T-helper 2 cell treated with Interferon-gamma antibody and Interleukin-4, amounts not matched to agents 5 μg/mL and 100 μg/mL, for 36 hours (primary cell): ENCODE results near the gene EZH2.

Experiments
- DNase-seq: peaks from one replicate; pipeline ENCODE4 v3.0.0; 2021; ENCODE audit warnings: low spot score
- H3K27ac Mint-ChIP-seq: one replicate; pipeline ENCODE4 v1.8.0; 2021; ENCODE audit warnings: mild to moderate bottlenecking, mixed read lengths
- H3K27me3 Mint-ChIP-seq: one replicate; pipeline ENCODE4 v1.8.0; 2021; ENCODE audit warnings: low read depth, mixed read lengths
- H3K36me3 Mint-ChIP-seq: one replicate; pipeline ENCODE4 v1.8.0; 2021; ENCODE audit warnings: low read depth, mixed read lengths
- H3K4me1 Mint-ChIP-seq: one replicate; pipeline ENCODE4 v1.8.0; 2021; ENCODE audit warnings: low read depth, mixed read lengths
- H3K4me3 Mint-ChIP-seq: one replicate; pipeline ENCODE4 v1.8.0; 2022; ENCODE audit warnings: mild to moderate bottlenecking, moderate library complexity, mixed read lengths
- H3K9me3 Mint-ChIP-seq: one replicate; pipeline ENCODE4 v1.8.0; 2021; ENCODE audit warnings: mixed read lengths

The EZH2 gene

DNA sequence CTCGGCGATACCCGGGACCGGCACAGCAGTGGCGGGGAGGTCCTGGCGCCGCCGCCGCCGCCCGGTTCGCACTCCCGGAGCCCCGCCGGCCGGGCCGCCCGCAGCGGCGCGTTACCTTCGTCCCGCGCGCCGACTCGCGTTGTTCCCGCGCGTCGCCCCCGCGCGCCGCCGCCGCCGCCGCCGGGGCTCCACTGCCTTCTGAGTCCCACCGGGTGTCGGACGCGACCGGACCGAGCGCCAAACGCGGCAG, at the start of gene EZH2:
Gene EZH2, minus strand, starts transcription at position 243 of the 250 bp plus-strand sequence. CDS start 36,993 bp downstream, outside the sequence.
- peaks cover 32% of the 10 kb centered on the region for H3K4me1 Mint-ChIP-seq
- peak within 1 kb of the TSS; percentile 99 for H3K27ac Mint-ChIP-seq
- peaks cover 24% of the 10 kb centered on the region for H3K36me3 Mint-ChIP-seq
- H3K27me3 Mint-ChIP-seq: no peaks in the 10 kb centered on the region
- DNase-seq: no peak
- H3K9me3 Mint-ChIP-seq: no peaks in the 10 kb centered on the region
- peak within 1 kb of the TSS; percentile 97 for H3K4me3 Mint-ChIP-seq

DNA sequence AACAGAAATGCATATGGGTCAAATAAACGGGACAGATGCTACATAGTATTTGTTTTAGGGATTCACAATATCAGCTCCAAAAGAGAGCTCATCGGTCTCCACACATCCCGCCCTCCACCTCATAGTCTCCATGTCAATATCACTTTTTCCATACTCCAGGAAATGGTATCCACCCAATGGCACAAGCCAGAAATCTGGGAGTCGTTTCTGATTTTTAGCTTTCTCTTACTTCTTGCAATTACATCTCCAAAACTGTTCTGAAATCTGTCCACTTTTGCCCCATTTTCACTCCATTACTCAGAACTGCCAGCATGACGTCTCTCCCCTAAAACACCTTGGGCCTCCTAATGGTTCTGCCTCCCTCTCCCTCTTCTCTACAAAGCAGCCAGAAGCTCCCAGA, 47.4 kb upstream of the EZH2 start:
- Mint-ChIP-seq H3K4me1 (peaks cover 19% of the 10 kb centered on the region), H3K27ac (no peak overlapping the region), H3K4me3 (no peak overlapping the region), H3K27me3 (no peaks in the 10 kb centered on the region), H3K36me3 (peaks cover 6% of the 10 kb centered on the region), H3K9me3 (no peaks in the 10 kb centered on the region)
- DNase-seq: no peak

DNA sequence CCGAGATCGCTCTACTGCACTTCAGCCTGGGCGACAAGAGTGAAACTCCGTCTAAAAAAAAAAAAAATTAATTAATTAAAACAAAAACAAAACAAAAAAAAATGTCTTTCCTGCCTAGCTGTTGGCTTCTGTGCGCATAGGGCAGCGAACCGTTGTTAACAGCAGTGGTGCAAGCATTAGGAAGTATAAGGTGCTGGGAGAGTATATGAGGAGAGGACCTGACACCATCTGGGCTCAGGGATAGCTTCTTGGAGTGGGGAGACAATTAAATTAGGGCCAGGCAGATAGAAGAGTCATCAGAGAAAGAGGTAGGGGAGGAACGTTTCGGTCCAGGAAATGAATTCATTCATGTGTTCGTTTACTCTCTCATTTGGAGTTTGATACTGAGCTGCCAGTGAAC, 46.2 kb upstream of the EZH2 start:
- Mint-ChIP-seq H3K4me1 (peaks cover 23% of the 10 kb centered on the region), H3K4me3 (no peak overlapping the region), H3K36me3 (peaks cover 3% of the 10 kb centered on the region), H3K27ac (no peak overlapping the region), H3K9me3 (no peaks in the 10 kb centered on the region), H3K27me3 (no peaks in the 10 kb centered on the region)
- DNase-seq: no peak

DNA sequence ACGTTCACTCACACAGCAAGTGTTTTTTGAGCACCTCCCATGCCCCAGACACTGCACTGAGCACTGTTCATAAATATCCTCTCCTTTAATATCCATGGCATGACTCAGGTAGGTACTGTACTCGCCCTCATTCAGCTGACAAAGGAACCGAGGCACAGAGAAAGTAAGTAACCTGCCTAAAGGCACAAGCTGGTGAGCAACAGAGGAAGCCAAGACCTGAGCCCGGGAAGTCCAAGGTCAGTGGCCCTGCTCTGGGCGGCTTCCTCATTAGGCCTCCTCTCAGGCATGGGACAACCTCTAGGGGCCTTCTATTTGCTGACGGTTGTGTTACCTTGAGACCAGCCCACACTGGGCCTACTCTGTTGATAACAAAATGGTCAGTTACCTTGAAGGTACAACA, 45.1 kb upstream of the EZH2 start:
- Mint-ChIP-seq H3K36me3 (peaks cover under 1% of the 10 kb centered on the region), H3K9me3 (no peaks in the 10 kb centered on the region), H3K27me3 (no peaks in the 10 kb centered on the region), H3K4me3 (no peak overlapping the region), H3K27ac (no peak overlapping the region), H3K4me1 (peaks cover 26% of the 10 kb centered on the region)
- DNase-seq: no peak

DNA sequence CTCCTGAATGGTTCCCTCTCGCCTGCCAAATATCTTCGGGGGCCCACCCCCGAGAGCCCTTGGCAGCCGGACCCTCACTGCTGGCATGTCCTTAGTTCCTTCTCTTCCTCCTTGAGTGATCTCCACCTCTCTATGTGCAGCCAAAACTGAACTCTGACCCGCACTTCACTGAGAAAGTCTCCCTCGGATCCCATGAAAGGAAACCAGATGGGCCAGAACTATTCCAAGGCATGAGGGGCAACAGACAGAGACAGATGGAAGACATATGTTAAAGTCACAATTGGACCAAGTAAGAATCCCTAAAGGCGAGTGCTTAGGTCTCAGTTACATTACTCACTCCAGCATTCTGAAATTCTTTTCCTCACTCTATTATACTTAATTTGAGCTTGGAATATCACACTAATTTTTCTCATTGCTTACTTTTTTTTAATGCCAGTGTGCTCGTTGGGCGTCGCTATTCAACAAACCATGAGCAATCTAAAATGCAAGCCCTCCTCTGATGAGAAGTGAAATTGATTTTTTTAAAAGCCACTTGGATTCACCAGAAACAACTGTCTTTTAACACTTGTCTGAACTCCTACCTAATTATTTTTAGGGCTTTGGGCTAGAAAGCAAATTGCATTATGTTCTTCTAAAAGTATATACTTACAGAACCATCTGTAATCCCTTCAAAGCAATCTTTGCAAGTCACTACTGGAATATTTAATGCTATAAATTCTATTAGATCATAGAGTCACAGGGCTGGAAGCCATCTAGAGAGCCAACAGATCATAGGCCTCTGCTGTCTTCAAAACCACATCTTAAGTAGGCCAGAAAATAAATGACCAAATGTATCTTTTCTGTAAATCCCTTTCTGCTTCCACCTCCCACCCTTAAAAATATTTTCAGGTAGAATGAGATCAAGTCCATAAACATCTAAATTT, 43.3 kb upstream of the EZH2 start:
- H3K4me1 Mint-ChIP-seq: peaks cover 28% of the 10 kb centered on the region
- peak overlapping the region; percentile 74 for H3K27ac Mint-ChIP-seq
- H3K36me3 Mint-ChIP-seq: no peaks in the 10 kb centered on the region
- no peaks in the 10 kb centered on the region for H3K27me3 Mint-ChIP-seq
- no peak for DNase-seq
- peak overlapping the region; percentile 53 for H3K4me3 Mint-ChIP-seq
- H3K9me3 Mint-ChIP-seq: no peaks in the 10 kb centered on the region

GRCh38 chr7:148925836-148926235, 41.7 kb upstream of the EZH2 start:
- Mint-ChIP-seq H3K36me3 (no peaks in the 10 kb centered on the region), H3K27ac (no peak overlapping the region), H3K9me3 (no peaks in the 10 kb centered on the region), H3K4me3 (no peak overlapping the region), H3K27me3 (no peaks in the 10 kb centered on the region), H3K4me1 (peaks cover 37% of the 10 kb centered on the region)
- no peak for DNase-seq

- H3K27ac Mint-ChIP-seq: no peak overlapping the region
- no peaks in the 10 kb centered on the region for H3K36me3 Mint-ChIP-seq
- H3K4me1 Mint-ChIP-seq: peaks cover 46% of the 10 kb centered on the region
- no peaks in the 10 kb centered on the region for H3K27me3 Mint-ChIP-seq
- H3K9me3 Mint-ChIP-seq: no peaks in the 10 kb centered on the region
- no peak overlapping the region for H3K4me3 Mint-ChIP-seq
- DNase-seq: no peak
Observed at GRCh38 chr7:148924011-148924410, 39.9 kb upstream of the EZH2 start.

GRCh38 chr7:148921806-148922205, 37.7 kb upstream of the EZH2 start:
- no peak for DNase-seq
- H3K4me3 Mint-ChIP-seq: no peak overlapping the region
- H3K27ac Mint-ChIP-seq: no peak overlapping the region
- H3K27me3 Mint-ChIP-seq: no peaks in the 10 kb centered on the region
- H3K9me3 Mint-ChIP-seq: no peaks in the 10 kb centered on the region
- peaks cover 40% of the 10 kb centered on the region for H3K4me1 Mint-ChIP-seq
- H3K36me3 Mint-ChIP-seq: no peaks in the 10 kb centered on the region

DNA sequence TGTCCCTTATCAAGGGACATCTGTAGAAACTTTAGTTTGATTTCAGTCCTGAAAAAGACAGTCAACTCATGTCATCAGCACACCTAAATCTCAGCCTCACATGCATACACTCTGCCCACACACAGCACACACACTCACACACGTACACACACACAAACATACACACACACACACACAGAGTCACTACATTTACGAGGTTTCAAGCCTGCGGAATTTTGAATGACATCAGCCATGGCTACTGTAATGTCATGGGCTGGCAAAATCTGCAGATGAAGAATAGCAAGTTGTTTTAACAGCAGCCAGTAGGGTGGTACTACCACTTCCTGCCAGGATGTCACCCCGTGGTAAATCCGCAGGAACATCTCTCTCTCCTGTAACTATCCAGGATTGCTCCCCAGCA, 37.1 kb upstream of the EZH2 start:
- no peaks in the 10 kb centered on the region for H3K9me3 Mint-ChIP-seq
- no peak overlapping the region for H3K4me3 Mint-ChIP-seq
- no peak overlapping the region for H3K27ac Mint-ChIP-seq
- H3K4me1 Mint-ChIP-seq: peaks cover 40% of the 10 kb centered on the region
- no peak for DNase-seq
- H3K36me3 Mint-ChIP-seq: no peaks in the 10 kb centered on the region
- no peaks in the 10 kb centered on the region for H3K27me3 Mint-ChIP-seq

DNA sequence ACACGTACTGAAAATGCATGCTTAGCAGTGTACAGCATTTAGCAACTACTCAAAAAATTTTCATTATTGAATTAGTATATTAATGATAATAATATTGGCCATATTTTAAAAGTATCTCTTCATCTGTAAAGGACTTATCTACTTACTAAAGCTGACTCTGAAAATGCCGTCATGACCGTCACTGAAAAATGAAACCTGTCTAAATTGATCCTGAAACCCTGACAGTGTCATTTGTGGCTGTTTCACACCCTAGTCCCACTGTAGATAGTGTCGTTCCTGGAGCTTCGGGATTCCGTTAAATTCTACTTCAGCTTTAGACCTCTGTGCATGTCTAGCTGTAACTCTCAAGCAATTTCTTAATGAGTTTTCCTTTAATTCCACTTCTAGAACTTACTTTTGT, 35.8 kb upstream of the EZH2 start:
- Mint-ChIP-seq H3K9me3 (no peaks in the 10 kb centered on the region), H3K4me3 (no peak overlapping the region), H3K36me3 (no peaks in the 10 kb centered on the region), H3K4me1 (peaks cover 42% of the 10 kb centered on the region), H3K27me3 (no peaks in the 10 kb centered on the region), H3K27ac (no peak overlapping the region)
- DNase-seq: no peak

DNA sequence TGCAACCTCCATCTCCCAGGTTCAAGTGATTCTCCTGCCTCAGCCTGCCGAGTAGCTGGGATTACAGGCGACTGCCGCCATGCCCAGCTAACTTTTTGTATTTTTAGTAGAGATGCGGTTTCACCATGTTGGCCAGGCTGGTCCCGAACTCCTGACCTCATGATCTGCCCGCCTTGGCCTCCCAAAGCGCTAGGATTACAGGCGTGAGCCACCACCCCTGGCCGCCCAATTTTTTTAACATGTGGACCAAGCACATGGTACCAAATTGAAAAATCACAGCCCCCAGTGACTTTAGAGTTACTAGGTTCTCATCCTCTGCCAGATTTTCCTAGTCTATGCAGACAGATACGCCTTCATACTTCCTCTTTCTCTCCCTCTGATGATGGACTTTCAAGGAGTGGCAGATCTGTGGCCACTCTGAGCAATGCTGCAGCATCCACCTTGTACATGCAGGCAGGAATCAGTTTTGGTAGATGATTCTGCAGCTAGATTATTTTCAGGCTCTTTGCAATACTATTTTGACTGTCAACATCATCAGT, 34.0 kb upstream of the EZH2 start:
- H3K4me3 Mint-ChIP-seq: no peak overlapping the region
- H3K9me3 Mint-ChIP-seq: no peaks in the 10 kb centered on the region
- no peaks in the 10 kb centered on the region for H3K36me3 Mint-ChIP-seq
- no peaks in the 10 kb centered on the region for H3K27me3 Mint-ChIP-seq
- H3K27ac Mint-ChIP-seq: no peak overlapping the region
- no peak for DNase-seq
- H3K4me1 Mint-ChIP-seq: peaks cover 53% of the 10 kb centered on the region

GRCh38 chr7:148916186-148916585, 32.1 kb upstream of the EZH2 start:
- no peak for DNase-seq
- Mint-ChIP-seq H3K4me3 (no peak overlapping the region), H3K27ac (no peak overlapping the region), H3K36me3 (no peaks in the 10 kb centered on the region), H3K27me3 (no peaks in the 10 kb centered on the region), H3K4me1 (peaks cover 66% of the 10 kb centered on the region), H3K9me3 (no peaks in the 10 kb centered on the region)

GRCh38 chr7:148915211-148915610, 31.1 kb upstream of the EZH2 start:
- Mint-ChIP-seq H3K36me3 (no peaks in the 10 kb centered on the region), H3K9me3 (no peaks in the 10 kb centered on the region), H3K4me3 (peak overlapping the region; percentile 45), H3K27ac (peak overlapping the region; percentile 84), H3K27me3 (no peaks in the 10 kb centered on the region), H3K4me1 (peaks cover 62% of the 10 kb centered on the region)
- DNase-seq: no peak

GRCh38 chr7:148914208-148914777, 30.2 kb upstream of the EZH2 start:
- H3K27ac Mint-ChIP-seq: peak overlapping the region; percentile 84

More at GRCh38 chr7:148914208-148914777, 30.2 kb upstream of the EZH2 start:
- Mint-ChIP-seq H3K4me3 (peak overlapping the region; percentile 77), H3K4me1 (peaks cover 58% of the 10 kb centered on the region), H3K36me3 (no peaks in the 10 kb centered on the region), H3K9me3 (no peaks in the 10 kb centered on the region), H3K27me3 (peaks cover 3% of the 10 kb centered on the region)
- peak; percentile 85 for DNase-seq
